ENCODE results near the gene FBXL7. TPM values are rescaled to one million over a fixed set of nuclear protein-coding genes. Genes with fewer than 3 reads are reported as not detected.

The FBXL7 gene
- total and polyA plus RNA-seq, 4 experiments from 2014 or later: not detected

GRCh38 chr5:15526413-15526812 is 26.4 kb downstream of the FBXL7 start:
- H3K36me3 Mint-ChIP-seq: no peaks in the 10 kb centered on the region
- H3K9me3 Mint-ChIP-seq: peaks cover 0 to 12% (median 5%) of the 10 kb centered on the region in 8 donors
- Histone ChIP-seq H3K27me3 (ENCODE audit: insufficient read depth, low read length) (no peaks in the 10 kb centered on the region), H3K4me3 (ENCODE audit: low read length in 2 of 2) (no peak overlapping the region), H3K36me3 (ENCODE audit: insufficient read depth, low read length) (no peaks in the 10 kb centered on the region), H3K4me1 (ENCODE audit: insufficient read depth, low read length) (no peaks in the 10 kb centered on the region), H3K27ac (ENCODE audit: low read depth, low read length) (no peak overlapping the region), H3K9me3 (ENCODE audit: control insufficient read depth in 1 of 2, low read length in 2 of 2) (no peaks in the 10 kb centered on the region)
- DNase-seq: no peak
- POLR2A ChIA-PET (ENCODE audit: partially characterized antibody): no interaction called here
- intact Hi-C loops (cut with micrococcal nuclease): no loop called here
- no peaks in the 10 kb centered on the region for H3K4me1 Mint-ChIP-seq
- H3K27ac Mint-ChIP-seq: no peak overlapping the region
- CTCF ChIA-PET (ENCODE audit: partially characterized antibody): no interaction called here
- no peak overlapping the region for H3K4me3 Mint-ChIP-seq
- H3K27me3 Mint-ChIP-seq: no peaks in the 10 kb centered on the region

GRCh38 chr5:15528476-15528875 is 28.5 kb downstream of the FBXL7 start:
- Mint-ChIP-seq H3K27me3 (no peaks in the 10 kb centered on the region), H3K27ac (no peak overlapping the region), H3K9me3 (peaks cover 2 to 17% (median 7%) of the 10 kb centered on the region in 8 donors), H3K4me1 (no peaks in the 10 kb centered on the region), H3K36me3 (no peaks in the 10 kb centered on the region), H3K4me3 (no peak overlapping the region)
- ChIA-PET CTCF (ENCODE audit: partially characterized antibody) (no interaction called here), POLR2A (ENCODE audit: partially characterized antibody) (no interaction called here)
- Histone ChIP-seq H3K4me1 (ENCODE audit: insufficient read depth, low read length) (no peaks in the 10 kb centered on the region), H3K27me3 (ENCODE audit: insufficient read depth, low read length) (no peaks in the 10 kb centered on the region), H3K36me3 (ENCODE audit: insufficient read depth, low read length) (no peaks in the 10 kb centered on the region), H3K4me3 (ENCODE audit: low read length in 2 of 2) (no peak overlapping the region), H3K9me3 (ENCODE audit: control insufficient read depth in 1 of 2, low read length in 2 of 2) (no peaks in the 10 kb centered on the region), H3K27ac (ENCODE audit: low read depth, low read length) (no peak overlapping the region)
- DNase-seq: no peak
- intact Hi-C loops (cut with micrococcal nuclease): no loop called here

GRCh38 chr5:15529013-15529412 is 29.0 kb downstream of the FBXL7 start:
- intact Hi-C loops (cut with micrococcal nuclease): no loop called here
- POLR2A ChIA-PET (ENCODE audit: partially characterized antibody): no interaction called here
- DNase-seq: no peak
- no peaks in the 10 kb centered on the region for H3K4me1 ChIP-seq (ENCODE audit: insufficient read depth, low read length)
- peaks cover 2 to 17% (median 7%) of the 10 kb centered on the region in 8 donors for H3K9me3 Mint-ChIP-seq
- no peaks in the 10 kb centered on the region for H3K9me3 ChIP-seq (ENCODE audit: control insufficient read depth in 1 of 2, low read length in 2 of 2)
- no peaks in the 10 kb centered on the region for H3K36me3 Mint-ChIP-seq
- H3K27ac Mint-ChIP-seq: no peak overlapping the region
- H3K27me3 Mint-ChIP-seq: no peaks in the 10 kb centered on the region
- CTCF ChIA-PET (ENCODE audit: partially characterized antibody): no interaction called here
- H3K4me3 Mint-ChIP-seq: no peak overlapping the region
- no peak overlapping the region for H3K4me3 ChIP-seq (ENCODE audit: low read length in 2 of 2)
- H3K27ac ChIP-seq (ENCODE audit: low read depth, low read length): no peak overlapping the region
- no peaks in the 10 kb centered on the region for H3K4me1 Mint-ChIP-seq
- no peaks in the 10 kb centered on the region for H3K36me3 ChIP-seq (ENCODE audit: insufficient read depth, low read length)
- no peaks in the 10 kb centered on the region for H3K27me3 ChIP-seq (ENCODE audit: insufficient read depth, low read length)

- Mint-ChIP-seq H3K4me3 (no peak overlapping the region), H3K27me3 (no peaks in the 10 kb centered on the region), H3K9me3 (peaks cover 4 to 17% (median 7%) of the 10 kb centered on the region in 8 donors), H3K36me3 (no peaks in the 10 kb centered on the region), H3K27ac (peak overlapping the region in 1 of 7 donors; percentile 70), H3K4me1 (no peaks in the 10 kb centered on the region)
- no peak overlapping the region for H3K4me3 ChIP-seq (ENCODE audit: low read length in 2 of 2)
- POLR2A ChIA-PET (ENCODE audit: partially characterized antibody): no interaction called here
- H3K27me3 ChIP-seq (ENCODE audit: insufficient read depth, low read length): no peaks in the 10 kb centered on the region
- intact Hi-C loops (cut with micrococcal nuclease): no loop called here
- H3K36me3 ChIP-seq (ENCODE audit: insufficient read depth, low read length): no peaks in the 10 kb centered on the region
- no peaks in the 10 kb centered on the region for H3K9me3 ChIP-seq (ENCODE audit: control insufficient read depth in 1 of 2, low read length in 2 of 2)
- H3K27ac ChIP-seq (ENCODE audit: low read depth, low read length): no peak overlapping the region
- DNase-seq: no peak
- CTCF ChIA-PET (ENCODE audit: partially characterized antibody): no interaction called here
- H3K4me1 ChIP-seq (ENCODE audit: insufficient read depth, low read length): no peaks in the 10 kb centered on the region
Observed at GRCh38 chr5:15529821-15530220, 29.8 kb downstream of the FBXL7 start.

GRCh38 chr5:15533129-15533893 is 33.3 kb downstream of the FBXL7 start:
- H3K27ac Mint-ChIP-seq: no peak overlapping the region
- no peaks in the 10 kb centered on the region for H3K36me3 Mint-ChIP-seq

GRCh38 chr5:15535938-15536337 is 36.0 kb downstream of the FBXL7 start:
- Mint-ChIP-seq H3K27ac (no peak overlapping the region), H3K4me1 (no peaks in the 10 kb centered on the region), H3K9me3 (peaks cover 0 to 14% (median 9%) of the 10 kb centered on the region in 8 donors), H3K36me3 (no peaks in the 10 kb centered on the region), H3K27me3 (no peaks in the 10 kb centered on the region), H3K4me3 (no peak overlapping the region)
- Histone ChIP-seq H3K4me3 (ENCODE audit: low read length in 2 of 2) (no peak overlapping the region), H3K4me1 (ENCODE audit: insufficient read depth, low read length) (no peaks in the 10 kb centered on the region), H3K9me3 (ENCODE audit: control insufficient read depth in 1 of 2, low read length in 2 of 2) (no peaks in the 10 kb centered on the region), H3K27me3 (ENCODE audit: insufficient read depth, low read length) (no peaks in the 10 kb centered on the region), H3K27ac (ENCODE audit: low read depth, low read length) (no peak overlapping the region), H3K36me3 (ENCODE audit: insufficient read depth, low read length) (no peaks in the 10 kb centered on the region)
- DNase-seq: no peak
- intact Hi-C loops (cut with micrococcal nuclease): no loop called here
- CTCF ChIA-PET (ENCODE audit: partially characterized antibody): no interaction called here
- POLR2A ChIA-PET (ENCODE audit: partially characterized antibody): no interaction called here

More at GRCh38 chr5:15533129-15533893, 33.3 kb downstream of the FBXL7 start:
- H3K27ac ChIP-seq (ENCODE audit: low read depth, low read length): no peak overlapping the region
- Mint-ChIP-seq H3K27me3 (no peaks in the 10 kb centered on the region), H3K4me3 (no peak overlapping the region), H3K4me1 (no peaks in the 10 kb centered on the region), H3K9me3 (peaks cover 0 to 16% (median 11%) of the 10 kb centered on the region in 8 donors)
- H3K4me1 ChIP-seq (ENCODE audit: insufficient read depth, low read length): no peaks in the 10 kb centered on the region
- no peaks in the 10 kb centered on the region for H3K36me3 ChIP-seq (ENCODE audit: insufficient read depth, low read length)
- H3K9me3 ChIP-seq (ENCODE audit: control insufficient read depth in 1 of 2, low read length in 2 of 2): no peaks in the 10 kb centered on the region
- DNase-seq: no peak
- H3K4me3 ChIP-seq (ENCODE audit: low read length in 2 of 2): no peak overlapping the region
- intact Hi-C loops (cut with micrococcal nuclease): no loop called here
- no peaks in the 10 kb centered on the region for H3K27me3 ChIP-seq (ENCODE audit: insufficient read depth, low read length)
- POLR2A ChIA-PET (ENCODE audit: partially characterized antibody): no interaction called here
- CTCF ChIA-PET (ENCODE audit: partially characterized antibody): no interaction called here

- DNase-seq: no peak
- no peaks in the 10 kb centered on the region for H3K9me3 ChIP-seq (ENCODE audit: control insufficient read depth in 1 of 2, low read length in 2 of 2)
- H3K4me3 ChIP-seq (ENCODE audit: low read length in 2 of 2): no peak overlapping the region
- CTCF ChIA-PET (ENCODE audit: partially characterized antibody): no interaction called here
- peaks cover 0 to 13% (median 5%) of the 10 kb centered on the region in 8 donors for H3K9me3 Mint-ChIP-seq
- intact Hi-C loops (cut with micrococcal nuclease): no loop called here
- H3K36me3 ChIP-seq (ENCODE audit: insufficient read depth, low read length): no peaks in the 10 kb centered on the region
- no peak overlapping the region for H3K27ac ChIP-seq (ENCODE audit: low read depth, low read length)
- H3K27me3 ChIP-seq (ENCODE audit: insufficient read depth, low read length): no peaks in the 10 kb centered on the region
- no peaks in the 10 kb centered on the region for H3K27me3 Mint-ChIP-seq
- H3K4me3 Mint-ChIP-seq: no peak overlapping the region
- no peaks in the 10 kb centered on the region for H3K36me3 Mint-ChIP-seq
- H3K4me1 ChIP-seq (ENCODE audit: insufficient read depth, low read length): no peaks in the 10 kb centered on the region
- no peaks in the 10 kb centered on the region for H3K4me1 Mint-ChIP-seq
- POLR2A ChIA-PET (ENCODE audit: partially characterized antibody): no interaction called here
- no peak overlapping the region for H3K27ac Mint-ChIP-seq
Observed at GRCh38 chr5:15538516-15538915, 38.5 kb downstream of the FBXL7 start.
